ENCODE measurements around the gene APOOL. TPM values are rescaled to one million over a fixed set of nuclear protein-coding genes. Genes with fewer than 3 reads are reported as not detected.

Gene APOOL
- polyA plus RNA-seq, 3 donors, result 2.0 to 4.7 (median 2.8) TPM

GRCh38 chrX:85084770-85085393 lies 81.2 kb downstream of the APOOL start:
- no peaks in the 10 kb centered on the region for H3K4me1 ChIP-seq (ENCODE audit: control insufficient read depth in 1 of 2, insufficient read depth in 2 of 2, low read length in 2 of 2)
- no CpG with 5 or more reads among the region's 2 CpGs for WGBS (ENCODE audit: insufficient coverage)
- intact Hi-C loops (cut with micrococcal nuclease), result no loop called here
- Mint-ChIP-seq H3K9me3 (no peaks in the 10 kb centered on the region), H3K36me3 (peaks cover 24 to 46% of the 10 kb centered on the region in 2 donors), H3K27me3 (ENCODE audit: low read depth in 3 of 3) (no peaks in the 10 kb centered on the region), H3K4me1 (no peaks in the 10 kb centered on the region), H3K27ac (no peak overlapping the region), H3K4me3 (no peak overlapping the region)
- TF ChIP-seq CTCF (IDR thresholded peaks at IDR 0.05), result peak; percentile 73
- H3K4me3 ChIP-seq (replicated peaks in 1 of 3; ENCODE audit: low read depth in 2 of 3, low read length in 3 of 3), result no peak overlapping the region
- no peak overlapping the region for H2AFZ ChIP-seq (ENCODE audit: insufficient read depth, low read depth, low read length, poor library complexity, severe bottlenecking)
- H3K36me3 ChIP-seq (replicated peaks in 1 of 2; ENCODE audit: control insufficient read depth in 1 of 2, insufficient read depth in 2 of 2, low read length in 2 of 2), result peaks cover 4 to 6% of the 10 kb centered on the region in 2 donors
- no peaks in the 10 kb centered on the region for H4K20me1 ChIP-seq (ENCODE audit: insufficient read depth, low read length)
- no peak overlapping the region for H3K27ac ChIP-seq (ENCODE audit: low read depth in 1 of 2, low read length in 2 of 2)
- no peaks in the 10 kb centered on the region for H3K79me2 ChIP-seq (ENCODE audit: insufficient read depth, low read length)
- no peaks in the 10 kb centered on the region for H3K9me3 ChIP-seq (replicated peaks in 1 of 2; ENCODE audit: control insufficient read depth in 1 of 2, insufficient read depth in 1 of 2, low read length in 2 of 2)
- H3K9ac ChIP-seq (ENCODE audit: insufficient read depth, low read length, poor library complexity, severe bottlenecking), result no peak overlapping the region
- no peak overlapping the region for H3K4me2 ChIP-seq (replicated peaks; ENCODE audit: extremely low read depth, low read length, poor library complexity, severe bottlenecking)
- no peaks in the 10 kb centered on the region for H3K27me3 ChIP-seq (ENCODE audit: control insufficient read depth in 2 of 2, insufficient read depth in 2 of 2, low read length in 2 of 2)
- peak in 2 of 3 donors; percentile 2 to 4 for DNase-seq

GRCh38 chrX:85089321-85089840 lies 85.7 kb downstream of the APOOL start:
- H3K36me3 ChIP-seq (replicated peaks in 1 of 2; ENCODE audit: control insufficient read depth in 1 of 2, insufficient read depth in 2 of 2, low read length in 2 of 2), result peaks cover 6 to 12% of the 10 kb centered on the region in 2 donors
- Mint-ChIP-seq H3K27me3 (ENCODE audit: low read depth in 3 of 3) (no peaks in the 10 kb centered on the region), H3K27ac (no peak overlapping the region), H3K9me3 (peaks cover 0 to under 1% (median 0%) of the 10 kb centered on the region in 7 donors), H3K36me3 (peaks cover 20 to 41% of the 10 kb centered on the region in 2 donors), H3K4me3 (no peak overlapping the region), H3K4me1 (no peaks in the 10 kb centered on the region)
- no peak for DNase-seq
- no peak overlapping the region for H3K27ac ChIP-seq (ENCODE audit: low read depth in 1 of 2, low read length in 2 of 2)
- H3K4me2 ChIP-seq (replicated peaks; ENCODE audit: extremely low read depth, low read length, poor library complexity, severe bottlenecking), result no peak overlapping the region
- intact Hi-C loops (cut with micrococcal nuclease), result no loop called here
- H3K9ac ChIP-seq (ENCODE audit: insufficient read depth, low read length, poor library complexity, severe bottlenecking), result no peak overlapping the region
- no peak for TF ChIP-seq CTCF (IDR thresholded peaks at IDR 0.05)
- no peaks in the 10 kb centered on the region for H3K27me3 ChIP-seq (ENCODE audit: control insufficient read depth in 2 of 2, insufficient read depth in 2 of 2, low read length in 2 of 2)
- no peaks in the 10 kb centered on the region for H4K20me1 ChIP-seq (ENCODE audit: insufficient read depth, low read length)
- no peak overlapping the region for H2AFZ ChIP-seq (ENCODE audit: insufficient read depth, low read depth, low read length, poor library complexity, severe bottlenecking)
- H3K4me1 ChIP-seq (ENCODE audit: control insufficient read depth in 1 of 2, insufficient read depth in 2 of 2, low read length in 2 of 2), result no peaks in the 10 kb centered on the region
- no peaks in the 10 kb centered on the region for H3K79me2 ChIP-seq (ENCODE audit: insufficient read depth, low read length)
- no peak overlapping the region for H3K4me3 ChIP-seq (replicated peaks in 1 of 3; ENCODE audit: low read depth in 2 of 3, low read length in 3 of 3)
- WGBS (ENCODE audit: insufficient coverage), result 91% methylated on average over 5 of the region's 5 CpGs
- no peaks in the 10 kb centered on the region for H3K9me3 ChIP-seq (replicated peaks in 1 of 2; ENCODE audit: control insufficient read depth in 1 of 2, insufficient read depth in 1 of 2, low read length in 2 of 2)

All from CD14-positive monocyte (primary cell).